ENCODE data around the gene WNT1. TPM values are rescaled to one million over a fixed set of nuclear protein-coding genes. Genes with fewer than 3 reads are reported as not detected.

The WNT1 gene
- polyA plus RNA-seq, 3 donors from 2014 or later: 0.86 to 1.2 TPM; not detected in 1

DNA sequence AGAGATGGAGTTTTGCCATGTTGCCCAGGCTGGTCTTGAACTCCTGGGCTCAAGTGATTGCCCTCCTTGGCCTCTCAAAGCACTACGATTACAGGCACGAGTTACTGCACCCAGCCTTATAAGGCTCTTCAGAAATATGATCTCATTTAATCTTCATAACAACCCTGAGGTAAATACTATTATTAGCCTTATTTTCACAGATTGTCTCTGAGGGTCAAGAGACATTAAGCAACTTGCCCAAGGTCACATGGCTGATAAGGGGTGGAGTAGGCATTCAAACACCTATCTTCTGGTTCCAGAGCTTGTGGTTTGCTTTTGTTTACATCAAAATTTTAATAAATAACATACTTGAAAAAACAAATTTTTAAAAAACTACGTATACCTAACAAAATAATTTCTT is 35.3 kb downstream of the WNT1 start:
- H3K36me3 Mint-ChIP-seq: peaks cover 10 to 29% (median 16%) of the 10 kb centered on the region in 3 donors
- H3K27ac Mint-ChIP-seq: peak overlapping the region in 2 of 6 donors; percentile 78 to 99

DNA sequence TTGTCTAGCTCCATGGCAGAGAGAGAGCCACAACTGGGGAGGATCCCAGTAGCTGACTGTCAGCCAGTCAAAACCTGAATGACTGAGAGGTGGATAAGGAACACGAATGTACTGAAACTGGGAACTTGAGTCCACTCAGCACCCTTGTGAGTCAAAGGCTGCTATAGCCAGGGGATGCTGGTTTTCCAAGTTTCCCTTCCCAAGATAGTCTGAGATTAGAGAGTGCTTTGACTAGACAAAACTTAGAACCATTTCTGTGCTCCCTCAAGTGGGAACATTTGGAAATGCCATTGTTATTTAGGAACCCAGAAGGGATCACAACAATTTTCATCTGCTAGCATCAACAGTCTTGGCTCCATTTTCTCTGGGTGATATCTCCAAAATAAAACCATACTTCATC is 36.4 kb downstream of the WNT1 start:
- Mint-ChIP-seq H3K4me3 (no peak overlapping the region), H3K27me3 (ENCODE audit: low read depth in 3 of 3) (peaks cover 12 to 19% (median 19%) of the 10 kb centered on the region in 3 donors), H3K27ac (peak overlapping the region; percentile 48 to 99 (median 84)), H3K36me3 (peaks cover 5 to 26% (median 10%) of the 10 kb centered on the region in 3 donors), H3K9me3 (no peaks in the 10 kb centered on the region), H3K4me1 (peaks cover 35 to 53% of the 10 kb centered on the region in 2 donors)
- DNase-seq: no peak

More for the DNA sequence above, 35.3 kb downstream of the WNT1 start:
- peaks cover 7 to 12% (median 8%) of the 10 kb centered on the region in 3 donors for H3K27me3 Mint-ChIP-seq (ENCODE audit: low read depth in 3 of 3)
- DNase-seq: no peak
- no peak overlapping the region for H3K4me3 Mint-ChIP-seq
- peaks cover 29 to 48% of the 10 kb centered on the region in 2 donors for H3K4me1 Mint-ChIP-seq
- H3K9me3 Mint-ChIP-seq: no peaks in the 10 kb centered on the region

GRCh38 chr12:49015196-49015595 is 37.1 kb downstream of the WNT1 start:
- no peaks in the 10 kb centered on the region for H3K9me3 Mint-ChIP-seq
- peaks cover 39 to 58% of the 10 kb centered on the region in 2 donors for H3K4me1 Mint-ChIP-seq
- no peak for DNase-seq
- H3K4me3 Mint-ChIP-seq: peak overlapping the region in 1 of 5 donors; percentile 36
- peak overlapping the region in 5 of 6 donors; percentile 31 to 99 (median 87) for H3K27ac Mint-ChIP-seq
- H3K27me3 Mint-ChIP-seq (ENCODE audit: low read depth in 3 of 3): peaks cover 16 to 23% (median 23%) of the 10 kb centered on the region in 3 donors
- peaks cover 5 to 21% (median 5%) of the 10 kb centered on the region in 3 donors for H3K36me3 Mint-ChIP-seq

GRCh38 chr12:49017891-49018260 is 39.8 kb downstream of the WNT1 start:
- peak; percentile 62 to 66 (median 64) for DNase-seq
- H3K36me3 Mint-ChIP-seq: peaks cover 5 to 21% (median 19%) of the 10 kb centered on the region in 3 donors
- H3K9me3 Mint-ChIP-seq: no peaks in the 10 kb centered on the region
- H3K4me1 Mint-ChIP-seq: peaks cover 39 to 58% of the 10 kb centered on the region in 2 donors
- peak overlapping the region; percentile 96 to 100 (median 100) for H3K27ac Mint-ChIP-seq
- H3K4me3 Mint-ChIP-seq: peak overlapping the region; percentile 92 to 98 (median 97)
- peaks cover 16 to 25% (median 23%) of the 10 kb centered on the region in 3 donors for H3K27me3 Mint-ChIP-seq (ENCODE audit: low read depth in 3 of 3)

GRCh38 chr12:49018261-49019119 is 40.4 kb downstream of the WNT1 start, which contains the start of gene PRKAG1:
PRKAG1 (minus strand) TSS chr12:49018776; CDS start chr12:49018740, 36 bp downstream.
- peak within 1 kb of the TSS; percentile 96 to 100 (median 100) for H3K27ac Mint-ChIP-seq
- DNase-seq: peak; percentile 99
- peak within 1 kb of the TSS; percentile 92 to 98 (median 97) for H3K4me3 Mint-ChIP-seq
- peaks cover 16 to 25% (median 23%) of the 10 kb centered on the region in 3 donors for H3K27me3 Mint-ChIP-seq (ENCODE audit: low read depth in 3 of 3)
- H3K9me3 Mint-ChIP-seq: no peaks in the 10 kb centered on the region
- H3K36me3 Mint-ChIP-seq: peaks cover 6 to 24% (median 19%) of the 10 kb centered on the region in 3 donors
- H3K4me1 Mint-ChIP-seq: peaks cover 39 to 58% of the 10 kb centered on the region in 2 donors

GRCh38 chr12:49019120-49019430 is 41.0 kb downstream of the WNT1 start:
- peak overlapping the region; percentile 92 to 98 (median 97) for H3K4me3 Mint-ChIP-seq
- H3K4me1 Mint-ChIP-seq: peaks cover 39 to 58% of the 10 kb centered on the region in 2 donors
- peaks cover 16 to 25% (median 23%) of the 10 kb centered on the region in 3 donors for H3K27me3 Mint-ChIP-seq (ENCODE audit: low read depth in 3 of 3)
- H3K9me3 Mint-ChIP-seq: no peaks in the 10 kb centered on the region
- peak overlapping the region; percentile 96 to 100 (median 100) for H3K27ac Mint-ChIP-seq
- no peak for DNase-seq
- H3K36me3 Mint-ChIP-seq: peaks cover 6 to 24% (median 19%) of the 10 kb centered on the region in 3 donors

DNA sequence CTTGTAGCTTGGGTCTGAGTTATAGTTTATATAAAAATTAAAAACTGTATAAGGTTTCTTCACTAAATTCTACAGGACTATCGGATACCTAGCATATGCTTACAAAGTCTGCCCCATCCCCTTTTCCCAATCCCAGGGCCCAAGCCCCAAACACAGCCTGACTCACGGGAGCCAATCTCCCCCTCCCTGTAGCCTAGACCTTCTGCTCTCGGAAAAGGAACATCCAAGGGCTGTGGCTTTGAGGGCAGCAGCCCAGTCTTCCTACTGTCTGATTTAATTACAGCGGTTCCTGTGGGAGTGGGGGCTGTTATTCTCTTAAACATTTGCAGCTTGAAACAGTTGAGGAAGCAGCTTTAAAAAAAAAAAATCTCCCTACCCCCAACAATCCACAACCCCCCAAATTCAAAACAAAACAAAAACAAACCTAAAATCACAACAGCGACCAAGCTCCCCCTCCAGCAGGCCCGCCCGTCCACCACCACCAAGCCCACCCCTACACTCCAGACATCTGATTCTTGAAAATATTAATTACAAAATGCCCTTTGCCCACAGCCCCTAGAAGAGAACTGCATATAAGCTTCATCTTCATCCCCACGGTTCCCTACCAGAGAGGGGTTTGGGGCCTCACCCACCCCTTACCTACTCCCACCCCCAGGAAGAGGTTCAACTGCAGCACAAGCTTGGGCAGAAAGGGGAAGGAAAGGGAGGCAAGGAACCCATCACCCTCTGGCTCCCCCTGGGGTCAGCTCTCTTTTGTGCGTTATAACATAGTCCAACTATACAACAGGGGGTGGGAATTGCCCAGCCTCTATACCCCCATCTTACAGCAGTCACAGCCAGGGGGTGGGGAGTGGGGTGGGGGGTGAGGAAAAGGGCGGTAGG is 41.6 kb downstream of the WNT1 start:
- peak; percentile 54 to 59 (median 56) for DNase-seq
- Mint-ChIP-seq H3K27me3 (ENCODE audit: low read depth in 3 of 3) (peaks cover 16 to 25% (median 23%) of the 10 kb centered on the region in 3 donors), H3K36me3 (peaks cover 6 to 29% (median 19%) of the 10 kb centered on the region in 3 donors), H3K27ac (peak overlapping the region; percentile 91 to 100 (median 100)), H3K4me3 (peak overlapping the region; percentile 75 to 98 (median 97)), H3K9me3 (no peaks in the 10 kb centered on the region), H3K4me1 (peaks cover 39 to 51% of the 10 kb centered on the region in 2 donors)

GRCh38 chr12:49020441-49020840 is 42.3 kb downstream of the WNT1 start:
- peak overlapping the region; percentile 76 to 99 (median 94) for H3K27ac Mint-ChIP-seq
- peaks cover 6 to 34% (median 19%) of the 10 kb centered on the region in 3 donors for H3K36me3 Mint-ChIP-seq
- no peak overlapping the region for H3K4me3 Mint-ChIP-seq
- H3K27me3 Mint-ChIP-seq (ENCODE audit: low read depth in 3 of 3): peaks cover 16 to 25% (median 23%) of the 10 kb centered on the region in 3 donors
- peaks cover 35 to 44% of the 10 kb centered on the region in 2 donors for H3K4me1 Mint-ChIP-seq
- no peak for DNase-seq
- H3K9me3 Mint-ChIP-seq: no peaks in the 10 kb centered on the region

- H3K27me3 Mint-ChIP-seq (ENCODE audit: low read depth in 3 of 3): peaks cover 16 to 26% (median 20%) of the 10 kb centered on the region in 3 donors
- DNase-seq: no peak
- no peaks in the 10 kb centered on the region for H3K9me3 Mint-ChIP-seq
- peaks cover 10 to 42% (median 13%) of the 10 kb centered on the region in 3 donors for H3K36me3 Mint-ChIP-seq
- H3K4me1 Mint-ChIP-seq: peaks cover 29 to 34% of the 10 kb centered on the region in 2 donors
- peak overlapping the region; percentile 88 to 99 (median 96) for H3K27ac Mint-ChIP-seq
- no peak overlapping the region for H3K4me3 Mint-ChIP-seq
These were observed 43.3 kb downstream of the WNT1 start for GRCh38 chr12:49021292-49021915.

- Mint-ChIP-seq H3K27me3 (ENCODE audit: low read depth in 3 of 3) (peaks cover 16 to 31% (median 18%) of the 10 kb centered on the region in 3 donors), H3K9me3 (no peaks in the 10 kb centered on the region), H3K4me1 (peaks cover 18 to 22% of the 10 kb centered on the region in 2 donors), H3K36me3 (peaks cover 10 to 39% (median 13%) of the 10 kb centered on the region in 3 donors), H3K4me3 (no peak overlapping the region), H3K27ac (peak overlapping the region; percentile 88 to 99 (median 94))
- DNase-seq: no peak
These were observed 44.5 kb downstream of the WNT1 start for GRCh38 chr12:49022558-49023178.

DNA sequence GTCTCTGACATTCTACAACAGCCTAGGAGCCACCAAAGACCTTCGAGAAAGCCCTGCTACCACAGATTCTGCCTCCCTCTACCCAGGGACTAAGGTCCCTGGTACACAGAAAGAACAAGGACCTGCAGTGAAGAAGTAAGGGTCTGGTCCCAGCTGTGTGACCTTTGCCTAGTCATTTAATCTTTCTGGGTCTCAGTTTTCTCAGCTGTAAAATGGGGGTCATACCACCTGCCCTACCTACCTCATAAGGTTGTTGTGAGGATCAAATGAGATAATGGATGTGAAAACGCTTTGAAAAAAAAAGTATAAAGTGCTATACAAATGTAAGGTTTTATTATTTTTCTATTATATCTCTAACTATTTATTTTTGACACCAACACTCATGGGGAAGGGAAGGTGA is 45.7 kb downstream of the WNT1 start:
- no peaks in the 10 kb centered on the region for H3K9me3 Mint-ChIP-seq
- DNase-seq: no peak
- no peak overlapping the region for H3K4me3 Mint-ChIP-seq
- peaks cover 5 to 20% (median 7%) of the 10 kb centered on the region in 3 donors for H3K27me3 Mint-ChIP-seq (ENCODE audit: low read depth in 3 of 3)
- peaks cover 10 to 45% (median 17%) of the 10 kb centered on the region in 3 donors for H3K36me3 Mint-ChIP-seq
- H3K4me1 Mint-ChIP-seq: peaks cover 9 to 13% of the 10 kb centered on the region in 2 donors
- H3K27ac Mint-ChIP-seq: peak overlapping the region; percentile 18 to 99 (median 92)

DNA sequence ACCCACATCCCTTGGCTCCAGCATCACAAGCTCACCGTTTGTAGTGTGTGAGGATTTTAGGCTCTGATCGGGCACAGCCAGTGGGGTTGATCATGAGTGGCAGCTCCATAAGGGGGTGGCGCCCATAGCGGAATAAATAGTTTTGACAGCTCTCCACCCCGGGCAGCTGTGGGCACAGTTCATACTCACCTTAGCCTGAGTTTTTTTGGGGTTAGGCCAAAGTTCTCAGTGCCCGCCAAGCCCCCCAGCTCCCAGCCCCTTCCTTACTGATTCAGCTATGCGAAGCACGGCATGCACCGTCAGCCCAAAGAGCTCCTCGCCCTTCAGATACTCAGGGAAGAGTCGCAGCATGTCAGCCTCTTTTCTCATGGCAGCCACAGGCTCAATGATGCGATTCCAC is 46.4 kb downstream of the WNT1 start:
- Mint-ChIP-seq H3K4me1 (peaks cover 5% of the 10 kb centered on the region in 2 donors), H3K36me3 (peaks cover 10 to 43% (median 17%) of the 10 kb centered on the region in 3 donors), H3K27ac (peak overlapping the region; percentile 48 to 99 (median 87)), H3K9me3 (no peaks in the 10 kb centered on the region), H3K4me3 (no peak overlapping the region), H3K27me3 (ENCODE audit: low read depth in 3 of 3) (peaks cover 4 to 13% (median 4%) of the 10 kb centered on the region in 3 donors)
- no peak for DNase-seq

Measured in immature natural killer cell (primary cell).